Tongue (tissue), 2 donors: ENCODE data around the gene PDHX. TPM values are rescaled to one million over a fixed set of nuclear protein-coding genes. Genes with fewer than 3 reads are reported as not detected.
"Not testable (repeated sequence)": the region's sequence is repeated elsewhere in the genome, so short reads cannot be mapped to it uniquely, and the experiment has no call there.

Experiments used
- DNase-seq: peaks from one replicate; pipeline ENCODE4 v3.0.0-alpha.2; 2015
- total RNA-seq: library from RNA; depleted of rRNA; stranded (reverse); fragments of >200 nt; gene quantifications from one replicate; pipeline ENCODE4 v1.2.3, GENCODE V29; 2014

The PDHX gene
- total RNA-seq: 35.5 TPM

DNA sequence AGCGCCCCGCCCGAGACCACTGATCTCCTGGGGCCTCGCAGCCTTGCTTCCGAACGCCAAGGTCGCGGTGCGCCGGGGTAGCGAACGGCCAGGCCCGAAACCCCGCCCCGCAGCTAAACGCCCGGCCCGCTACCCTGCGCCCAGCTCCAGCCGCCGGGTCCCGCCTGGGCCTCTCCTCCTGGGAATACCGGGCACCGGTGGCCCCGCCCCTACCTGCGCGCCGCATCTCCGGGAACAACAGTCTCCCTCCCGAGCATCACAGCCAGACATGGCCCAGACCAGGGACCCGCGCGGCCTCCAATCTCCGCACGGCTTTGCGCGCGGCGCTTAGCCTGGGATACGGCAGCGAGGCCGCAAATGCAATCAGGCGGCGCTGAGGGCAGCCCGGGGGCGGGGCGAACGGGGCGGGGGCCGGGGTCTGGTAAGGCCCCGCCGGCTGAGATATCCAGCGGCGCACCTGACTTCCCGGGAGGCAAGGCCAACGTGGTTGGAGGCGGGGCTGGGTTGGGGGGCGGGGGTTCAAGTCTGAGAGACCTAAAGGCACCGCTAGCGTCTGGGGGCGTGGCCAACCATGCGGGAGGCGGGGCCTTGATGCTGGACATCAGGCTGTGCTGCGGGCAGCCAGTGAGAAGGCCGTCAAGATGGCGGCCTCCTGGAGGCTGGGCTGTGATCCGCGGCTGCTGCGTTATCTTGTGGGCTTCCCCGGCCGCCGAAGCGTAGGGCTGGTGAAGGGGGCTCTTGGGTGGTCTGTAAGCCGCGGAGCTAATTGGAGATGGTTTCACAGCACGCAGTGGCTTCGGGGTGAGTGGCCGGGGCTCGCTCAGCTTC, at the start of gene PDHX, which contains the start of gene APIP:
Gene PDHX (plus strand): TSS at position 604 of the 828 bp plus-strand sequence. CDS start 38 bp downstream, at position 642.
Gene APIP (minus strand): TSS at position 365 of the 828 bp plus-strand sequence. CDS start 95 bp downstream, at position 270.
- DNase-seq: peak; percentile 99

DNA sequence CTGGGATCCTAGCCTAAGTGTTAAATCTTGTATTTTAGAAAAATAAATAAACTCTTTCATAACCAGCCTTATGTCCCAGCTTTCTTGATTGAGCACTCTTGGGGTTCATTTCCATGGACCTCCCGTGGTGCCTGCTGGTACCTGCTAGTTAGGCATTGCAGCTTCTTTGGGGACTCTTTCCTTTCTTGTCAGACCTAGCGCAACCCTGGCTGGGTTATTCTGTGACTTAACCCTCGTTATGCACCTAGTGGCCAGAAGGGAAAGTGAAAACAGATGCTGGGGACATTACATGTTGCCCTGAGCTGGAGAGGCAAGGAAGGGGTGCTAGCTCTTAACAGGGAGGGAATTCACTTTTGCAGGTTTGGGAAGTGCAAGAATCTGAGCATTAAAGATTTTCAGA, 47.0 kb upstream of the PDHX start:
- no peak for DNase-seq

DNA sequence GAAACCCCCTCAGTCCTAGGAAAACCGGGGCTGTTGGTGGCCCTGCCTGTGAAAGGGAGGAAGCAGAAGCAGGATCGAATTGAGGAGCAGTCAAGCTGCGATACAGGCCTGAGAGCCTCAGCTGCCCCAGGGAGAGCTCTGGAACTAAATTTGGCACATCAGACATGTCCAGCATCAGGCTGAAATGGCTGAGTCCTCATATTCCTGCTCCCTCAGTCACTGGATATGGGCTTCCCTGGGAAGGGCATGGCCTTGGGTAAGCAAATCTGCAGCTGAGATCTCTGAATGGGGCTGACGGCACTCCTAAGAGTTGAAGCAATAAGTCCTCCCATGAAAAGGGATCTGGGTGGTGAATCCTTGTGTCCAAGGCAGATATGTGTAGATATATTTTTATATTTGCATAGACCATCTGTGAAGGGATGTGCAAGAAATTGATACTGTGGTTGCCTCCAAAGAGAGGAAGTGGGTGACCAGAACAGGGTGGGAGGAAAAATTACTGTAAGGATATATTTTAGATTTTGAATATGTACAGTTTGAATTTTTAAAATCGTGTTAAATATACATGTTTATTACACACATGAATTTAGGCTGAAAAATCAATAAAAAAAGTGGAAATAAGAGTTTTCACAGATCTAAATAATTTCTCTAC, 45.7 kb upstream of the PDHX start:
- peak; percentile 24 for DNase-seq

DNA sequence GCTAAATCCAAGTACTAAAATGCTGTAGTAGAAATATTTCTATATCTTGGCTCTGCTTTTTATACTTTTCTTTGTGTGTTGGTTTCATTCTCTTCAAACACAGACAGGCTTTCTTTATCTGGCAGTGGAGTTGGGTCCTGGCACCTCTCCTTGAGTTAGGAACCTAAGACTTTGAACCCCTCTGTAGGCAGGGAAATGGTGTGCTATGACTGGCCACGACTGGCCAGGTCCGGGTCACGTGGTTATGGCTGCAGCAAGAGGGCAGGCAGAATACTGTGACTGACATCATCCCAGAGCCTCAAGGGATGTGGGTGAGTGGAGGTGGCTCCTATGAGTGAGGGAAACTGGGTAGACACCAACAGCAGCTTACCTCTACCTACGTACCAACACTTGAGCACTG, 42.2 kb upstream of the PDHX start:
- DNase-seq: no peak

DNA sequence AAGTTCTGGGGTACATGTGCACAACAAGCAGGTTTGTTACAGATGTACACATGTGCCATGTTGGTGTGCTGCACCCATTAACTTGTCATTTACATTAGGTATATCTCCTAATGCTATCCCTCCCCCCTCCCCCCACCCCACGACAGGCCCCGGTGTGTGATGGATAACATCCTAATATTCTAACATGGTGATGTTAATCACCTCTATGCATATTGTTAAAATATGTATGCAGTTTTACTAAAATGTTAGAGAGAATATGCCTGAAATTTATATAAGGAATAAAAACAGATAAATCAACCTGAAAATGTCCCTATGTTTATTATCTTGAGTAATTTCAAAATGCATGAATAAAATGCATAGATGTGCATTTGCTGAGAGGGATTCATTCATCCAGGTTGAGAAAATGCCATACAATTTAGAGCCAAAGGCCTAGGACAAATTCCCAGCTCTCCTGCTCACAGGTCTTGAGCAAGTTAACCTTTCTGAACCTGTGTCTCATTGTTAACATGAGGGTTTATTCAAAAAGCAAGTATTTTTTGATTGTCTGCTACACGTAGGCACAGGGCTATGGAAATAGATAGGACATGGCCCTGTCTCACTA, 38.9 kb upstream of the PDHX start:
- no peak for DNase-seq

DNA sequence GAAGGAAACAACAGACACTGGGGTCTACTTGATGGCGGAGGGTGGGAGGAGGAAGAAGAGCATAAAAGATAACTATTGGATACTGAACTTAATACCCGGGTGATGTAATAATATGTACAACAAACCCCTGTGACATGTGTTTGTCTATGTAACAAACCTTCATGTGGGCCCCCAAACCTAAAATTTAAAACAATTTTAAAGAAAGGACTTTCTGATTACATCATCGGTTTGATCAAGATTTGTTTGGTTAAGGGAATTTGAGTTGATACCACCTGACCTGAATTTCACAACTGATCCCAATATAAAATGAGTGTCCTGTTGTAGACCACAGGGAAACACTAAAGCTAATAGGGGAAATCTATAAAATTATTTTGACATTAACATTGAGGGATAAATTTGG, 34.5 kb upstream of the PDHX start:
- no peak for DNase-seq

DNA sequence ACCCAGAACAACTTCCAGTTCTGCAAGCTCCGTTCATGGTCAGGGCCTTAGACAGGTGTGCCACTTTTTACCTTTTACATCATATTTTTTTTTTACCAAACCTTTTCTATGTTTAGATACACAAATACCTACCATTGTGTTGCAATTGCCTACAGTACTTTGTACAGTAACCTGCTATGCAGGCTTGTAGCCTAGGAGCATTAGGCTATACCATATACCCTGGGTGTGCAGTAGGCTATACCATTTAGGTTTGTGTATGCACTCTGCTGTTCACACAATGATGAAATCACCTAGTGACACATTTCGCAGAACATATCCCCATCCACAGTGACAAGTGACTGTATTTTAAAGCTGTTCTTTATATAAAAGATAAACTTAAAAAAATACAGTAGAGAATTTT, 29.8 kb upstream of the PDHX start:
- DNase-seq: no peak

DNA sequence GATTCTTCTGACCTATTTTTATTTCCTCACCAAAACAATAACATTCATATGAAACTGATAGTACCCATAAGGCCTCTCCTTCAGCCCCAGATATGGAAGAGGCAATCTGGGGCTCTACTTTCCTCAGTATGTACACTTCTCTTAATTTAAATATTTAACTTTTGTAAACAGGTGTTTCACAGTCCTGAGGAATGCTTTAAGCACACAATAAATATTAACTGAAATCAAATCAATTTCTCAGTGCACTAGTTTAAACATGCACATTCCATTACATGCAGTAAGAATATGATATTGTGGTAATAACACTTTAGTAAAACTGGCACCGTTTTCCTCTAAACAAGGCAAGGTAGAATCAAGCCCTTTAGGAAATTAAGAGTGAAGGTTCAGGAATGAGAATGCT, 29.2 kb upstream of the PDHX start:
- no peak for DNase-seq

DNA sequence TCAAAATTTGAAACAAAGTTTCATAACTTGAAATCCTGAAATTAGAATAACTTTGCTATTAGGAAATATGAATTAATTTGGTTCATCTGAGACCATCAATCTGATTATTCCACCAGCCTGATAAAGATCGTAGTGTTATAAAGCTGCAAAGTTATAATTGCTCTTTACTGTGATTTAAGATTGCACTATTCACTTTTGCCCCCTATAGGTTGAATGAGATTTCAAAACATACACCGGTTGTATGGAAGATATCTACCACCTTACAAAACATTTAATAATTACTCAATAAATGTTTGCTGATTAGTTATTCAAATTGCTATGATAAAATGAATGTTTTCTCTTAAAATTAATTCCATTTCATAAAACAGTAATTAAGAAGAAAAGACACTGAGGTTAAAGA, 26.3 kb upstream of the PDHX start:
- no peak for DNase-seq

DNA sequence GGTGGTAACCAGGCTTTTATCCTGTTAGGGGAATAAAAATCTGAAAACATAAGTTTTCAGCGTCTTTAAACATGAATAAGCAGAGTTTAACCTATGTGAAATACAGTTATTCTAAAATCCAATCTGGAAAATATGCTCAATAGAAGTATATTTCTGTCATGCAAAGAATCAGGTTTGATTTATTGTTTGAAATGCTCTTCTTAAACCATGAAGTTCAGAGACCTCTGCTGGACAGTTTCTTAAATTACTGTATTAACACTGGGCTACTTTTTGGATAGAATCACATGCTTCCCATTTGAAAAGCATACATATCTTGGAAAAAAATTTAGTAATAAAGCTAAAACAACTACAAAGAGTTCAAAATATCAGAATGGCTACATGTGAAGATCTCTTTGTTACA, 25.6 kb upstream of the PDHX start:
- peak; percentile 74 for DNase-seq

DNA sequence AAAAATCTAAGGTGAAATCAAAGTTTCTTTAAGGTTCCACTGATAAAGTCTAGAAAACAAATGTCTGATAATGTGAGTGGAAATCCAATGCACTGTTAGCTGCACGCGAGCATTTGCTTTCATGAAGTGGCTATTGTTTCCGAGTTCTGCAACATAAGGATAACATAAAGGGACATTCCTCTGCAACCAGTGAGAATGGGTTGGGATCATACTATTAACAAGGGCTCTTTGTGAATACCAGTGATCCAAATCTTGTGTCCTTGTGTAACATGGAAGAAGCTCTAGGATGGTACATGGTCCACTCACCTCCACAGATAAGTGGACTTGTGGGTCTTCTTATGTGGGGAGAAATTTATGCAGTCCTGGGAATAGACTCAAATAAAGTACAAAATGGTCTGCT, 24.8 kb upstream of the PDHX start:
- DNase-seq: no peak

DNA sequence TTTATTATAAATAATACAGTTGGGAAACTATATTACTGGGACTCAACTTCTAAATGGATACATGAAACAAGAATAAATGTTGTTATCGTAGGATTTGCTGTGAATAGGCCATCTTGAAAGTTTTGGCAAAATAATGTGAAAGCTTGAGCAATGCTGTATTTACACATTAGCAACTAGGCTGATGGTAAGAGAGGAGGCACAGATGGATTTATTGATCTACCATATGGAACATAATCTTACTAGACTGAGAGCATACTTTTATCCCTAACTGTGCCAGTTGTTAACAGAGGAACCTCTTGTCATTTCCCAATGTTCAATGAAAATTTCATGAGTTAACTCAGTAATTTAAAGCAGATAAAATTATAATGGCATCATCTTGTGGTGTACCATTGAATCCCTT, 23.0 kb upstream of the PDHX start:
- DNase-seq: no peak

DNA sequence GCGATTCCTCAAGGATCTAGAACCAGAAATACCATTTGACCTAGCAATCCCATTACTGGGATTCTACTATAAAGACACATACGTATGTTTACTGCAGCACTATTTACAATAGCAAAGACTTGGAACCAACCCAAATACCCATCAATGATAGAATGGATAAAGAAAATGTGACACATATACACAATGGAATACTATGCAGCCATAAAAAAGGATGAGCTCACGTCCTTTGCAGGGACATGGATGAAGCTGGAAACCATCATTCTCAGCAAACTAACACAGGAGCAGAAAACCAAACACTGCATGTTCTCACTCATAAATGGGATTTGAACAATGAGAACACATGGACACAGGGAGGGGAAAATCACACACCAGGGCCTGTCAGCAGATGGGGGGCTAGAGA, 20.2 kb upstream of the PDHX start:
- DNase-seq: not testable (repeated sequence)

DNA sequence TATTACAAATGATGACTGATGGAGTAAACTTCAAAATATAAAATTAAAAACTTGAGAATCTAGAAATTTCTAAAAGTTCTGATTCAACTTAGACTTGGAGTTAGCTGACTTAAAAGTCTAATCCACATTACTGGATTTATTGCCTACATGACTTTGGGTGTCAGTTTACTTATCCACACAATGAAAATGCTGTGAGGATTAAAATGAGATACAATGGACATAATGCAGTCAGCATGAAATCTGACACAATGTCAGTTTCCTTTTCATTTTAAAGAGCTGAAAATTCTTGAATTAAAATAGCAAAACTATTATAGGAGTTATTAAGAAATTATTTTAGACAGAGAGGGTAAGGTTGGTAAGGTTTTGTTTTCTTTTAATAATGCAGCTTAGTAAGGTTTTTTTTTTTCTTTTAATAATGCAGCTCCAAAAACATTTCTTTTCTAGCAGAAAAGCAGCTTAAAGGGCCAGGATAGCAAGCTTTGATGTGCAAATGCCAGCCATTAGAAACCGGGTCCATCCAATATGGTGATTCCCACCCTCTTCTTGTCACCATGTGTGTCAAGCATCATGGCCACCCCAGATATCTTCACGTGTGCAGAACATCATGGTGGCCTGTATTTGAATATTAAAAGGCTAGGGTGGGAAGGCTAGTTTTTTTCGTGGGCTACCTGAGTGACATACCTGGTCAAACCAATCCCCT, 19.1 kb upstream of the PDHX start:
- DNase-seq: no peak

DNA sequence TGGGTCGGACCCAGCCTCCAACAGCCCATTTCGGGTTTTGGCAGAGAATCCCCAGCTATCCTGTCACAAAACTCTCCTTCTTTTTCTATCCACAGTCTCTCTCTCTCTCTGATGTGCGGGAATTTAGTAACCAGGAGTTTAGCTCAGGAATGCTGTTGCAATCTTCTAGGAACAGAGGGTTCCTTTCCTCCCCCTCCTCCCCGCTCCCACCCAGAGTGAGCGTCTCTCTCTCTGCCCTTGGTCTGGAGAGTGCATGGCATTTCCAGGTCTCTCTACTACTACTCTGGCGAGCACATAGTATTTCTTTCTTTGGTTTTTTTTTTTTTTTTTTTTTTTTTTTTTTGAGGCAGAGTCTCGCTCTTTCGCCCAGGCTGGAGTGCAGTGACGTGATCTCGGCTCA, 17.9 kb upstream of the PDHX start:
- no peak for DNase-seq

DNA sequence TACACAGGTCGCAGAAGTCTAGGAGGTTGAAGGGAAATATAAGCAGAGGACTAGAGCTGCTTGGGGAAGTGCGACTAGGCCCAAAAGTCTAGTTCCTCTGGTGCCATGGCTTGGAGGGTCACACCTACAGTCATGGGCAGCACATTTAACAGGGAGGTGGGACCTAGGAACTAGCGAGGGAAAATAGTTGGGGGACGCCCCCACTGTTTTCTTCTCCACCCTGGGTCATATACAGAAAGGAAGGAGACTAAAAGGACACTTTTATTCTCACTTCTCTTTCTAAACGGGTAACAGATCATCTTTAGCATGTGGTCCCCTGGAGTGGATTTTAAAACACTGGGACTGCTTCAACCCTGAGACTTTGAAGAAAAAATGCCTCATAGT, 16.8 kb upstream of the PDHX start:
- no peak for DNase-seq

DNA sequence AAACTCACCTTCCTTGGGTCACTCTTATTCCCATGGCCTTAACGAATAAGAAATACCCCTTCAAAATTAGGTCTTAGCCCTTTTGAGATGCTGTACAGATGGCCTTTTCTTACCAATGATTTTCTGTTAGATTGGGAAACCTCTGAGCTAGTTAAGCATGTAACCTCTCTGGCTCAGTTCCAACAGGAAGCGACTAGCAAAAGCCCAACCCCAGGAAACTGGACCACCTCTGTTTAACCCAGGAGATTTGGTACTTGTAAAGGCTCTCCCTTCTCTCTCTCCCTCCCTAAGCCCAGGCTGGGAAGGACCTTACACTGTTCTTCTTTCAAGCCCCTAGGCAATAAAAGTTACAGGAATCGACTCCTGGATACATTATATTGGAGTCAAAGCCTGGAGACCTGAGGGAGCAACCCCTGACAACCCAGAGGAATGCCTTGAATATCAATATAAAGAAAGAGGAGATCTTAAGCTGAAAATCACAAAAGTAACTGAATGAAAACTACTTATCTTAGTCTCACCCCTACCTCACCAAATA, 11.9 kb upstream of the PDHX start:
- DNase-seq: no peak

DNA sequence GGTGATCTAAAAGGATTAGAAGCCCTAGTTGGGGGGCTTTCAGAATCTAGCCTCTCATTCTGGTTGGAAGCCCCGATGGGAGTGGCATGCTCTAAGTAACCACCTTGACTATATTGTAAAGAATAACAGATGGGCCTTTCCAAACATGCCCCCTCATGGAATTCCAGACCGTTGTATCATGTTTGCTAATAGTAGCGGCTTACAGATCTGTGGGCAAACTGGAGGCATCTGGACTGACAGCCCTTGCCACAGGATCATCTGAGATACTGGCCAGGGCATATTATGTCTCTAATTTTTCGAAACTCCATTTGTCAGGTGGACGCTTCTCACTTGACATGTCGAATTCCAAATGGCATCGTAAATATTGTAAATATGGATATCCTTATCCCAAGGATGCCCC, 10.8 kb upstream of the PDHX start:
- no peak for DNase-seq

DNA sequence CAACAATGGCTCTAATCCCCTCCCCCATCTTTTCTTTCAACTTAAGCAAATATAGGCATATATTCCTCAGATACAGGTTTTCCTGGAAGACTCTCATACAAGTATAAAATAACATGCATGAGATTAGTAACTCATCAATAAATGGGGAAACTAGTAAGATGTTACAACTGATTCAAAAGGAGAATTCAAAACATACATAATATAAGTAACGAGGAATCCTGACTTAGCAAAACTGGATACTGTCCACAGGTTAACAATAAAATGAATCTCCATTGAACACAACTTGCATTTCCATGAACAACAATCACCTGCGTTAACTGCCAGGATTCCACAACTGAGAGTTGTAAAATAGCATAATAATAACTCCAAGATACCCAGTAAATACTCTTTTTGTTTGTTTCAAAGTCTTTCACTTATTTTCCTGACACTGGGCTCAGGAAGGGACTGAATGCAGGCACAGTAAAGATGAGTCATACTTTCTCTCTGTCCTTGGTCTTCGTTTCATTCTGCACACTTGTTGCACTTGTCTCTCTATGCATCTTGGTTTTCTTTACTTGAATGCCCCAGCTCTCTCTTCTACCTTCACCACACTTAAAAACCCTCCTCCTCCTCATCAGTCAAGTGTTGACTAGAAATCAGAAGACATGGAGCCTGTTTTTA, 8.4 kb upstream of the PDHX start:
- DNase-seq: no peak

DNA sequence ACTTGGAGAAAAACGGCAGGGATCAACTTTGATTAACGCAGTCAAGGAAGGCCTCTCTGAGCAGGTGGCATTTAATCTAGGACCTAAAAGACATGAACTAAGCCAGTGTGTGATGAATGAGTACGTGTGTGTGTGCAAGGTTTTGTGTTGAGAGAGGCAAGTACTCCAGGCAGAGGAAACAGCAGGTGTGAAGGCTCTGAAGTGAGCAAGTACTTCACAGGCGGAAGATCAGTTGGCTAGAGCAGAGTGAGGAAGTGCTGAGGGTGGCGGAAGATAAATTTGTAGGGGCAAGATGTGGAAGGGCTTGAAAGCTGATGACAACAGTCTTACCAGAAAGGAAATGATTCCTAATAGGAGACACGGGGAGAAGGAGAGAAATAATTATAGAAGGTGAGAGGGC, 7.0 kb upstream of the PDHX start:
- no peak for DNase-seq

DNA sequence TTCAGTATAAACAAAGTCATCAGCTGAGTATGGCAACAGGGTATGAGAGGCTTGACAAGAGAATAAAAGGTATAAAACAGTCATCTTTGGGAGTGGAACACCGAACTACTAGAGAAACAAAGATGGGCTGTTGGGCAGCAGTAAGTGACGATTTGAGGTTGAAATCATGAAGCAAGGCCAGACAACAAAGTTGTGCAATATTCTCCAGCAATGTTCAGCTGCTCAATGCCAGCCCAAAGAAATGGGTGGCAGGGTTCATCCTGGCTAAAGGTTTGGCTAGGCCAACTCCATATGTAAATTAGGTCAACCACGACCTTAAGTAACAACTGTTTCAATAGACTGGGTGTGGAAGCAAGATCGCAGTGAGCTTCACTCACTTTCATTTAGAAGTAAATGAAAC, 6.5 kb upstream of the PDHX start:
- DNase-seq: no peak

DNA sequence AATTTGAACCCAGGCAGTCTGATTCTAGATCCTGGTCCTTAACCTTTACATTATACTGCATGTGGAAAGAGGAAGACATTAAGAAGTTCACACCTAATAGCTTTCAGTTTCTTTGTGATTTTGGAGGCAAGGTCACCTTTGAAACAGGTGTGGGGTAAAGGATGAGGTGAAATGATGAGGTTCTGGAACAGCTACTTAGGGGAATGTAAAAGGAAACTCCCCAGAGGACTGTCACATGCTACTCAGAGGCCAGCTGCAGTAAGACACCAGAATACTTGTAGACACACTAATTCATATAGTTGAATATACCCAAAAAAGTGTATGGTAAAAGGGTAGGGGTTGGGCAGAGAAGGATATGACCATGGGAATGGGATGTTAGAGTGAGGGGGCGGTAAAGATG, 5.6 kb upstream of the PDHX start:
- DNase-seq: no peak
